ENCODE results near the gene AGXT.

DNA sequence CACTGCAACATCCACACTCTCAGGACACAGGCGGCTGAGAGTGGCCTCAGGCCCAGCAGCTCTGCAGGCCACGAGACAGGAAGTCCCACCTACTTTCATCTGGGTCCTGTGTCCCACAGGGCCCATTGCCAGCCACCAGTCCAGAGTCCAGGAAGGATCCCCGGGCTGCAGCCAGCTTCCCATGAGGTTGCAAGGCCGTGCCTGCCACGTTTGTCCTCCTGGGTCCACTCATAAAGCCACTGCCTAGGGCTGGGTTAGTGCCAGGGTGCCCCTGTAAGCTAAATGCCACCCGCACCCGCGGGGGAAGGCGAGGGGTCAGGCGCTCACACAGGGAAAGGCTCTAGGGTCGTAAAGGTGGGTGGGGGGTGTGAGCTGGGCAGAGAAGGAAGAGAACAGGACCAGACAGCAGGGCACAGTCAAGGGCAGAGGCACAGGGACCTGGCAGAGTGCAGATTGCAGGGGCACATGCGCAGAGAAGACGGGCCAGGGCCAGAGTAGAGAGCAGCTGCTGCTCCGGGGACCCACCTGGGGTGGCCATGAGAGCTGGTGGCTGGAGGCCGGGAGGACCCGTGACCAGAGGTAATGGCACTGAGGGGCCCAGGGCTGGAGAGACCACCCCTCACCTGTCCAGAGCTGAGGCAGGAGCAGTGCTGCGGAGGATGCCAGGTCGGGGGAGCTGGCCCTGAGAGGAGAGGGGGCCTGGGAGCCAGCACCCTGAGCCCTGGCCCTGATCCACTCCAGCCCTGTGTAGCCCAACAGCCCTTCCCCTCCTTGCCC, 8.0 kb downstream of the AGXT start:
- no peak for TF ChIP-seq POLR2A (IDR thresholded peaks at IDR 0.05)
- TF ChIP-seq, protein P1, sequence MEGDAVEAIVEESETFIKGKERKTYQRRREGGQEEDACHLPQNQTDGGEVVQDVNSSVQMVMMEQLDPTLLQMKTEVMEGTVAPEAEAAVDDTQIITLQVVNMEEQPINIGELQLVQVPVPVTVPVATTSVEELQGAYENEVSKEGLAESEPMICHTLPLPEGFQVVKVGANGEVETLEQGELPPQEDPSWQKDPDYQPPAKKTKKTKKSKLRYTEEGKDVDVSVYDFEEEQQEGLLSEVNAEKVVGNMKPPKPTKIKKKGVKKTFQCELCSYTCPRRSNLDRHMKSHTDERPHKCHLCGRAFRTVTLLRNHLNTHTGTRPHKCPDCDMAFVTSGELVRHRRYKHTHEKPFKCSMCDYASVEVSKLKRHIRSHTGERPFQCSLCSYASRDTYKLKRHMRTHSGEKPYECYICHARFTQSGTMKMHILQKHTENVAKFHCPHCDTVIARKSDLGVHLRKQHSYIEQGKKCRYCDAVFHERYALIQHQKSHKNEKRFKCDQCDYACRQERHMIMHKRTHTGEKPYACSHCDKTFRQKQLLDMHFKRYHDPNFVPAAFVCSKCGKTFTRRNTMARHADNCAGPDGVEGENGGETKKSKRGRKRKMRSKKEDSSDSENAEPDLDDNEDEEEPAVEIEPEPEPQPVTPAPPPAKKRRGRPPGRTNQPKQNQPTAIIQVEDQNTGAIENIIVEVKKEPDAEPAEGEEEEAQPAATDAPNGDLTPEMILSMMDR (IDR thresholded peaks at IDR 0.05), result no peak

All from thyroid gland (tissue), 4 donors.